HepG2 (cell line): Measurements from ENCODE around the gene SLC12A9. TPM values are rescaled to one million over a fixed set of nuclear protein-coding genes. Genes with fewer than 3 reads are reported as not detected.

Experiments
- CC2D1A ChIP-seq: sonication (generic); formaldehyde crosslinking; IDR thresholded peaks from 2 replicates; pipeline ENCODE4 v1.8.1; 2023; ENCODE audit warnings: mild to moderate bottlenecking, missing genetic modification reagents
- CCAR2 ChIP-seq: fragments of 200-400 bp; formaldehyde crosslinking; optimal IDR thresholded peaks from 2 replicates; pipeline ENCODE3; 2018; ENCODE audit warnings: low read depth, mild to moderate bottlenecking, low read length, moderate library complexity
- FOXP1 ChIP-seq, 2 experiments: fragments of 450-650 bp in 1 of 2; IDR thresholded peaks; 2 replicates each; pipeline ENCODE4 v1.6.1; 2017 to 2018; ENCODE audit warnings: antibody characterized with exemption in 1 of 2
- GZF1 ChIP-seq: sonication (generic); formaldehyde crosslinking; IDR thresholded peaks from 2 replicates; pipeline ENCODE4 v1.5.1; 2020; ENCODE audit warnings: mild to moderate bottlenecking, missing genetic modification reagents
- HMG20B ChIP-seq: conservative IDR thresholded peaks from 2 replicates; pipeline ENCODE4 v1.6.1; 2016; ENCODE audit warnings: missing genetic modification reagents, missing compliant biosample characterization
- MAZ ChIP-seq, 2 experiments: sonication (generic) in 1 of 2; formaldehyde crosslinking in 1 of 2; IDR thresholded peaks; 2 replicates each; pipeline versions ENCODE4 v1.5.0 to v1.6.1; 2012 to 2020; ENCODE audit warnings: low read depth in 2 of 2, mild to moderate bottlenecking in 2 of 2, borderline replicate concordance in 1 of 2, improper control_type of control experiment in 1 of 2, low read length in 1 of 2, missing genetic modification reagents in 1 of 2, moderate library complexity in 1 of 2
- RBAK ChIP-seq: sonication (generic); formaldehyde crosslinking; IDR thresholded peaks from 2 replicates; pipeline ENCODE4 v1.5.1; 2020; ENCODE audit warnings: mild to moderate bottlenecking, missing genetic modification reagents
- REL ChIP-seq: sonication (generic); formaldehyde crosslinking; conservative IDR thresholded peaks from 2 replicates; pipeline ENCODE4 v1.8.0; 2022; ENCODE audit warnings: mild to moderate bottlenecking, missing genetic modification reagents, moderate library complexity
- SIN3A ChIP-seq: IDR thresholded peaks from 2 replicates; pipeline ENCODE4 v1.6.1; 2011; ENCODE audit warnings: low read depth, mild to moderate bottlenecking, control low read depth, low read length, borderline replicate concordance
- SMAD1 ChIP-seq: sonication (generic); formaldehyde crosslinking; IDR thresholded peaks from 2 replicates; pipeline ENCODE4 v1.4.0; 2020; ENCODE audit warnings: missing genetic modification reagents, low read depth, mild to moderate bottlenecking, borderline replicate concordance
- TMF1 ChIP-seq: sonication (generic); formaldehyde crosslinking; IDR thresholded peaks from 2 replicates; pipeline ENCODE4 v1.8.1; 2022; ENCODE audit warnings: low read depth, missing genetic modification reagents
- ZFX ChIP-seq: sonication (generic); formaldehyde crosslinking; IDR thresholded peaks from 2 replicates; pipeline ENCODE4 v1.4.0; 2020; ENCODE audit warnings: mild to moderate bottlenecking, low read depth, missing genetic modification reagents, moderate library complexity
- polyA plus RNA-seq, 8 experiments: library from polyadenylated mRNA; depleted of rRNA in 3 of 8; stranded (reverse) in 7 of 8; unstranded in 1 of 8; fragments of >200 nt; fragmentation: Illumina TruSeq in 4 of 8; extraction: Trizol in 4 of 8; gene quantifications; 2 replicates each; pipeline versions ENCODE4 v1.2.1 to v1.2.3, GENCODE V29; 2011 to 2016; ENCODE audit warnings: low read depth in 4 of 8, missing spikeins in 1 of 8, mixed read lengths in 1 of 8; ENCODE audit not compliant: insufficient read depth in 1 of 8
- total RNA-seq, 5 experiments: library from RNA; depleted of rRNA; stranded (reverse); fragments of >200 nt; fragmentation: Illumina TruSeq; extraction: Trizol; gene quantifications; 2 replicates each; pipeline ENCODE4 v1.2.3, GENCODE V29; 2016; ENCODE audit warnings: low read depth in 1 of 5
- TF ChIP-seq, protein P1 (sequence below): IDR thresholded peaks from 2 replicates; pipeline ENCODE4 v1.4.0; 2020; ENCODE audit warnings: mild to moderate bottlenecking, missing genetic modification reagents
- TF ChIP-seq, protein P2 (sequence below): sonication (generic); formaldehyde crosslinking; IDR thresholded peaks from 2 replicates; pipeline ENCODE4 v1.5.1; 2020; ENCODE audit warnings: missing genetic modification reagents, mild to moderate bottlenecking, borderline replicate concordance
- TF ChIP-seq, protein P3 (sequence below): sonication (generic); formaldehyde crosslinking; IDR thresholded peaks from 2 replicates; pipeline ENCODE4 v1.8.1; 2023; ENCODE audit warnings: mild to moderate bottlenecking, inconsistent platforms, moderate library complexity, missing genetic modification reagents, borderline replicate concordance
- TF ChIP-seq, protein P4 (sequence below): sonication (generic); formaldehyde crosslinking; IDR thresholded peaks from 2 replicates; pipeline ENCODE4 v1.9.0; 2022; ENCODE audit warnings: missing genetic modification reagents, mild to moderate bottlenecking, borderline replicate concordance
- TF ChIP-seq, protein P5 (sequence below): sonication (generic); formaldehyde crosslinking; IDR thresholded peaks from 2 replicates; pipeline ENCODE4 v1.4.0; 2020; ENCODE audit warnings: missing genetic modification reagents

SLC12A9 gene
- total and polyA plus RNA-seq, 2 of the 13 experiments (the other 11 are each of a cell fraction or from before 2014, with no cell fraction given): 8.7 to 16.6 TPM

DNA sequence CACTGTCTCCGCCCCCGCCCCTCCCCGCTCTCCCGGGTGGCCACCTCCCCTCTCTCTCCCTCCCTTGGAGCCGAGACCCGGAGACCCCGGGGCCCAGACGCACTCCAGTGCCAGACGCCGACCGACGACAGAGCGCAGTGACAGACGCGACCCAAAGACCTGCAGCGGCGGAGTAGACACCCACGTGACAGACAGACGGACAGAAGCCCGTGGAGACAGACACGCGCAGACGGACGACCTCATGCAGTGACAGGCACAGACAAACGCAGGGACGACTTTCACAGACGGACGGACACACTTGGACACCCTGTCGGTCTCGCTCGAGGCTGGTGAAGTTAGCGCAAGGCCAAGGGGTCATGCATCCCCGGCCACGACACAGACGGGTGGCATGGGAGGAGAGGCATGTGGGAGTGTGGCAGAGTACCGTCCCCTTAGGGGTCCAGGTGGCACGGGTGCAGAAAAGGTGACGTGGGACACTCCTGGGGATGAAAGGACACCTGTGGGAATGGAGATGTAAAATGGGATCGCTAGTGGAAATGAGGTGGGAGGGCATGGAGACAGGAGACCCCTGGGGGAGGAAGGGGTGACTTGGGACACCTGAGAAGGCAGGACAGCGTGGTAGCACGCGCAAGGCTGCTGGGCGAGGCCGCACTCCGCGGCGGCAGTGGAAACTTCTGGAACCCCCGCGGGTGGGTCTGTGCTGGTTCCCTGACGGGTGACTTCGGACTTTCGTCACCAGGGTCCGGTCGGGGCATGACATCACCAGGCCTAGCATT is 43.6 kb downstream of the SLC12A9 start (continued):
- TF ChIP-seq, protein P1, sequence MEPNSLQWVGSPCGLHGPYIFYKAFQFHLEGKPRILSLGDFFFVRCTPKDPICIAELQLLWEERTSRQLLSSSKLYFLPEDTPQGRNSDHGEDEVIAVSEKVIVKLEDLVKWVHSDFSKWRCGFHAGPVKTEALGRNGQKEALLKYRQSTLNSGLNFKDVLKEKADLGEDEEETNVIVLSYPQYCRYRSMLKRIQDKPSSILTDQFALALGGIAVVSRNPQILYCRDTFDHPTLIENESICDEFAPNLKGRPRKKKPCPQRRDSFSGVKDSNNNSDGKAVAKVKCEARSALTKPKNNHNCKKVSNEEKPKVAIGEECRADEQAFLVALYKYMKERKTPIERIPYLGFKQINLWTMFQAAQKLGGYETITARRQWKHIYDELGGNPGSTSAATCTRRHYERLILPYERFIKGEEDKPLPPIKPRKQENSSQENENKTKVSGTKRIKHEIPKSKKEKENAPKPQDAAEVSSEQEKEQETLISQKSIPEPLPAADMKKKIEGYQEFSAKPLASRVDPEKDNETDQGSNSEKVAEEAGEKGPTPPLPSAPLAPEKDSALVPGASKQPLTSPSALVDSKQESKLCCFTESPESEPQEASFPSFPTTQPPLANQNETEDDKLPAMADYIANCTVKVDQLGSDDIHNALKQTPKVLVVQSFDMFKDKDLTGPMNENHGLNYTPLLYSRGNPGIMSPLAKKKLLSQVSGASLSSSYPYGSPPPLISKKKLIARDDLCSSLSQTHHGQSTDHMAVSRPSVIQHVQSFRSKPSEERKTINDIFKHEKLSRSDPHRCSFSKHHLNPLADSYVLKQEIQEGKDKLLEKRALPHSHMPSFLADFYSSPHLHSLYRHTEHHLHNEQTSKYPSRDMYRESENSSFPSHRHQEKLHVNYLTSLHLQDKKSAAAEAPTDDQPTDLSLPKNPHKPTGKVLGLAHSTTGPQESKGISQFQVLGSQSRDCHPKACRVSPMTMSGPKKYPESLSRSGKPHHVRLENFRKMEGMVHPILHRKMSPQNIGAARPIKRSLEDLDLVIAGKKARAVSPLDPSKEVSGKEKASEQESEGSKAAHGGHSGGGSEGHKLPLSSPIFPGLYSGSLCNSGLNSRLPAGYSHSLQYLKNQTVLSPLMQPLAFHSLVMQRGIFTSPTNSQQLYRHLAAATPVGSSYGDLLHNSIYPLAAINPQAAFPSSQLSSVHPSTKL (CRISPR knock-in tag): no peak
- no peak for TF ChIP-seq FOXP1 (IDR thresholded peaks at IDR 0.05)
- no peak for TF ChIP-seq FOXP1 (CRISPR knock-in tag; IDR thresholded peaks at IDR 0.05)
- TF ChIP-seq TMF1 (CRISPR knock-in tag): no peak
- TF ChIP-seq GZF1 (CRISPR knock-in tag): no peak
- no peak for TF ChIP-seq CC2D1A (CRISPR knock-in tag)
- 0 out of 2 replicates have a peak, but pooled peaks have one; percentile 41 for TF ChIP-seq REL (CRISPR knock-in tag)
- no peak for TF ChIP-seq RBAK (CRISPR knock-in tag)
- TF ChIP-seq, protein P2, sequence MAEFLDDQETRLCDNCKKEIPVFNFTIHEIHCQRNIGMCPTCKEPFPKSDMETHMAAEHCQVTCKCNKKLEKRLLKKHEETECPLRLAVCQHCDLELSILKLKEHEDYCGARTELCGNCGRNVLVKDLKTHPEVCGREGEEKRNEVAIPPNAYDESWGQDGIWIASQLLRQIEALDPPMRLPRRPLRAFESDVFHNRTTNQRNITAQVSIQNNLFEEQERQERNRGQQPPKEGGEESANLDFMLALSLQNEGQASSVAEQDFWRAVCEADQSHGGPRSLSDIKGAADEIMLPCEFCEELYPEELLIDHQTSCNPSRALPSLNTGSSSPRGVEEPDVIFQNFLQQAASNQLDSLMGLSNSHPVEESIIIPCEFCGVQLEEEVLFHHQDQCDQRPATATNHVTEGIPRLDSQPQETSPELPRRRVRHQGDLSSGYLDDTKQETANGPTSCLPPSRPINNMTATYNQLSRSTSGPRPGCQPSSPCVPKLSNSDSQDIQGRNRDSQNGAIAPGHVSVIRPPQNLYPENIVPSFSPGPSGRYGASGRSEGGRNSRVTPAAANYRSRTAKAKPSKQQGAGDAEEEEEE (CRISPR knock-in tag): no peak
- TF ChIP-seq HMG20B: no peak
- TF ChIP-seq, protein P3, sequence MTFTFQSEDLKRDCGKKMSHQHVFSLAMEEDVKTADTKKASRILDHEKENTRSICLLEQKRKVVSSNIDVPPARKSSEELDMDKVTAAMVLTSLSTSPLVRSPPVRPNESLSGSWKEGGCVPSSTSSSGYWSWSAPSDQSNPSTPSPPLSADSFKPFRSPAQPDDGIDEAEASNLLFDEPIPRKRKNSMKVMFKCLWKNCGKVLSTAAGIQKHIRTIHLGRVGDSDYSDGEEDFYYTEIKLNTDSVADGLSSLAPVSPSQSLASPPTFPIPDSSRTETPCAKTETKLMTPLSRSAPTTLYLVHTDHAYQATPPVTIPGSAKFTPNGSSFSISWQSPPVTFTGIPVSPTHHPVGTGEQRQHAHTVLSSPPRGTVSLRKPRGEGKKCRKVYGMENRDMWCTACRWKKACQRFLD (CRISPR knock-in tag): 0 out of 2 replicates have a peak, but pooled peaks have one; percentile 23
- no peak for TF ChIP-seq SMAD1
- TF ChIP-seq ZFX (CRISPR knock-in tag): no peak
- TF ChIP-seq, protein P4, sequence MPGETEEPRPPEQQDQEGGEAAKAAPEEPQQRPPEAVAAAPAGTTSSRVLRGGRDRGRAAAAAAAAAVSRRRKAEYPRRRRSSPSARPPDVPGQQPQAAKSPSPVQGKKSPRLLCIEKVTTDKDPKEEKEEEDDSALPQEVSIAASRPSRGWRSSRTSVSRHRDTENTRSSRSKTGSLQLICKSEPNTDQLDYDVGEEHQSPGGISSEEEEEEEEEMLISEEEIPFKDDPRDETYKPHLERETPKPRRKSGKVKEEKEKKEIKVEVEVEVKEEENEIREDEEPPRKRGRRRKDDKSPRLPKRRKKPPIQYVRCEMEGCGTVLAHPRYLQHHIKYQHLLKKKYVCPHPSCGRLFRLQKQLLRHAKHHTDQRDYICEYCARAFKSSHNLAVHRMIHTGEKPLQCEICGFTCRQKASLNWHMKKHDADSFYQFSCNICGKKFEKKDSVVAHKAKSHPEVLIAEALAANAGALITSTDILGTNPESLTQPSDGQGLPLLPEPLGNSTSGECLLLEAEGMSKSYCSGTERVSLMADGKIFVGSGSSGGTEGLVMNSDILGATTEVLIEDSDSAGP (CRISPR knock-in tag): peak; percentile 49; the same call in 1 of the 2 replicates
- TF ChIP-seq MAZ (IDR thresholded peaks at IDR 0.05; ENCODE audit: borderline replicate concordance, low read depth, low read length): no peak
- no peak for TF ChIP-seq MAZ (CRISPR knock-in tag; IDR thresholded peaks at IDR 0.05; ENCODE audit: low read depth)
- TF ChIP-seq, protein P5, sequence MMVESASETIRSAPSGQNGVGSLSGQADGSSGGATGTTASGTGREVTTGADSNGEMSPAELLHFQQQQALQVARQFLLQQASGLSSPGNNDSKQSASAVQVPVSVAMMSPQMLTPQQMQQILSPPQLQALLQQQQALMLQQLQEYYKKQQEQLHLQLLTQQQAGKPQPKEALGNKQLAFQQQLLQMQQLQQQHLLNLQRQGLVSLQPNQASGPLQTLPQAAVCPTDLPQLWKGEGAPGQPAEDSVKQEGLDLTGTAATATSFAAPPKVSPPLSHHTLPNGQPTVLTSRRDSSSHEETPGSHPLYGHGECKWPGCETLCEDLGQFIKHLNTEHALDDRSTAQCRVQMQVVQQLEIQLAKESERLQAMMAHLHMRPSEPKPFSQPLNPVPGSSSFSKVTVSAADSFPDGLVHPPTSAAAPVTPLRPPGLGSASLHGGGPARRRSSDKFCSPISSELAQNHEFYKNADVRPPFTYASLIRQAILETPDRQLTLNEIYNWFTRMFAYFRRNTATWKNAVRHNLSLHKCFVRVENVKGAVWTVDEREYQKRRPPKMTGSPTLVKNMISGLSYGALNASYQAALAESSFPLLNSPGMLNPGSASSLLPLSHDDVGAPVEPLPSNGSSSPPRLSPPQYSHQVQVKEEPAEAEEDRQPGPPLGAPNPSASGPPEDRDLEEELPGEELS (CRISPR knock-in tag): no peak
- no peak; the same call in 1 of the 2 replicates for TF ChIP-seq SIN3A
- no peak for TF ChIP-seq CCAR2
